ENCODE results near the gene SPINDOC.
"Not testable (repeated sequence)": the region's sequence is repeated elsewhere in the genome, so short reads cannot be mapped to it uniquely, and the experiment has no call there.

The SPINDOC gene

GRCh38 chr11:63813035-63813562, at the start of gene SPINDOC:
Gene SPINDOC, plus strand, starts transcription at chr11:63813456. Its CDS starts 231 bp downstream, at chr11:63813687.
- DNase-seq (ENCODE audit: low read depth, low spot score): peak; percentile 59

GRCh38 chr11:63763496-63764339, 49.5 kb upstream of the SPINDOC start:
- peak; percentile 68 for DNase-seq (ENCODE audit: low read depth, low spot score)

- peak; percentile 61 for DNase-seq (ENCODE audit: low read depth, low spot score)
Observed at GRCh38 chr11:63764340-63764678, 48.9 kb upstream of the SPINDOC start.

- DNase-seq (ENCODE audit: low read depth, low spot score): peak; percentile 60
Observed at GRCh38 chr11:63764679-63765647, 48.3 kb upstream of the SPINDOC start.

GRCh38 chr11:63765688-63766241, 47.5 kb upstream of the SPINDOC start:
- DNase-seq (ENCODE audit: low read depth, low spot score): peak; percentile 19

GRCh38 chr11:63766531-63767235, 46.6 kb upstream of the SPINDOC start:
- DNase-seq (ENCODE audit: low read depth, low spot score): peak; percentile 19

- DNase-seq (ENCODE audit: low read depth, low spot score): no peak
Observed at GRCh38 chr11:63767267-63767564, 46.0 kb upstream of the SPINDOC start.

- peak; percentile 97 for DNase-seq (ENCODE audit: low read depth, low spot score)
Observed at GRCh38 chr11:63767565-63768236, 45.6 kb upstream of the SPINDOC start.

- DNase-seq (ENCODE audit: low read depth, low spot score): peak; percentile 50
Observed at GRCh38 chr11:63768237-63769041, 44.8 kb upstream of the SPINDOC start, which contains the start of gene ZFTA. Gene ZFTA, minus strand, starts transcription at chr11:63768775. Its CDS starts 153 bp downstream, at chr11:63768622.

GRCh38 chr11:63769042-63769713, 44.1 kb upstream of the SPINDOC start:
- DNase-seq (ENCODE audit: low read depth, low spot score): no peak

GRCh38 chr11:63769714-63770455, 43.4 kb upstream of the SPINDOC start:
- DNase-seq (ENCODE audit: low read depth, low spot score): peak; percentile 76

GRCh38 chr11:63770763-63771162, 42.5 kb upstream of the SPINDOC start:
- DNase-seq (ENCODE audit: low read depth, low spot score): no peak

GRCh38 chr11:63771741-63772318, 41.4 kb upstream of the SPINDOC start:
- not testable (repeated sequence) for DNase-seq (ENCODE audit: low read depth, low spot score)

GRCh38 chr11:63775191-63775590, 38.1 kb upstream of the SPINDOC start:
- no peak for DNase-seq (ENCODE audit: low read depth, low spot score)

GRCh38 chr11:63779039-63779438, 34.2 kb upstream of the SPINDOC start:
- DNase-seq (ENCODE audit: low read depth, low spot score): no peak

GRCh38 chr11:63782749-63783148, 30.5 kb upstream of the SPINDOC start:
- DNase-seq (ENCODE audit: low read depth, low spot score): no peak

GRCh38 chr11:63783925-63784592, 29.2 kb upstream of the SPINDOC start:
- DNase-seq (ENCODE audit: low read depth, low spot score): peak; percentile 62

- no peak for DNase-seq (ENCODE audit: low read depth, low spot score)
Observed at GRCh38 chr11:63785823-63786222, 27.4 kb upstream of the SPINDOC start.

All from ELF-1 (cell line).